ENCODE measurements around the gene CCDC15.

DNA sequence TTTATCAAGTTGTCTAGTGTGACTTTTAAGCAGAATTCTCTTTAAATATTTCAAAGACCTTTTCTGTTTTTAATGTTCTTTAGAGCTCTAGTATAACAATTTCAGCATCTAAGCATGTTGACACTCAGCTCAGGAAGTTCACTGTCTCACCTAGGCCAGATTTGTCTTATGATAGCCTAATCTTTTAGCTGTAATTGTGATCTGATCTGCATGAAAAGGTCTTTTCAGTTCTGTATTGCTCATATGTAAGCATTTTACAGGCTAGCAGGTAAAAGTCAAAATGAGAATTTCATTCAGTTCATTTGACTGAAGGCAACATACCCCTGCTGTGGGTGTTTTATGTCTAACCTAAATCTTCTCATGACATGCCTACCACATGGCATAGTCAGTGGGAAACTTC is 62.4 kb downstream of the CCDC15 start:
- TF ChIP-seq, protein P1, sequence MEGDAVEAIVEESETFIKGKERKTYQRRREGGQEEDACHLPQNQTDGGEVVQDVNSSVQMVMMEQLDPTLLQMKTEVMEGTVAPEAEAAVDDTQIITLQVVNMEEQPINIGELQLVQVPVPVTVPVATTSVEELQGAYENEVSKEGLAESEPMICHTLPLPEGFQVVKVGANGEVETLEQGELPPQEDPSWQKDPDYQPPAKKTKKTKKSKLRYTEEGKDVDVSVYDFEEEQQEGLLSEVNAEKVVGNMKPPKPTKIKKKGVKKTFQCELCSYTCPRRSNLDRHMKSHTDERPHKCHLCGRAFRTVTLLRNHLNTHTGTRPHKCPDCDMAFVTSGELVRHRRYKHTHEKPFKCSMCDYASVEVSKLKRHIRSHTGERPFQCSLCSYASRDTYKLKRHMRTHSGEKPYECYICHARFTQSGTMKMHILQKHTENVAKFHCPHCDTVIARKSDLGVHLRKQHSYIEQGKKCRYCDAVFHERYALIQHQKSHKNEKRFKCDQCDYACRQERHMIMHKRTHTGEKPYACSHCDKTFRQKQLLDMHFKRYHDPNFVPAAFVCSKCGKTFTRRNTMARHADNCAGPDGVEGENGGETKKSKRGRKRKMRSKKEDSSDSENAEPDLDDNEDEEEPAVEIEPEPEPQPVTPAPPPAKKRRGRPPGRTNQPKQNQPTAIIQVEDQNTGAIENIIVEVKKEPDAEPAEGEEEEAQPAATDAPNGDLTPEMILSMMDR (IDR thresholded peaks at IDR 0.05; ENCODE audit: low read length) = no peak
- no peak for TF ChIP-seq EZH2 (IDR thresholded peaks at IDR 0.05; ENCODE audit: borderline replicate concordance, low read length)
